ENCODE results near the gene FBXL20. TPM values are rescaled to one million over a fixed set of nuclear protein-coding genes. Genes with fewer than 3 reads are reported as not detected.
"Not testable (repeated sequence)": the region's sequence is repeated elsewhere in the genome, so short reads cannot be mapped to it uniquely, and the experiment has no call there.

The FBXL20 gene
- total RNA-seq, 2 experiments from 2014 or later: 14.2 to 15.4 TPM

DNA sequence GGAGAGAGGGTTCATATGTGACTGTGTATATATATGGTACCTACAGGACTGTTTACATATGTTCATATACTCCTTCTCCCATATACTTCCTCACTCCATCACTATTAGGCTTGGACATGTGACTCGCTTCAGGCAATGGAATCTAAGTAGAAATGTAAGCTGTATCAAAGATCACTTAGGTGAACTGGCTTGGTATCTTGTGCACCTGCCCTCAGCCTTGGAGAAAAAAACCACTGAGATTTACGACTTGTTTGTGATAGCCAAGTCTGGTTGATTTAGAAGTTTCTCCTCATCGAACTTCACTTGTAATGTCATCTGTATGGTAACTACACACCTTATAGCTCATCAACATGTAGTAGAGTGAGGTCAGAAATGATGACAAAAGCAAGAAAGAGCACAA is 59.9 kb downstream of the FBXL20 start:
- CTCF ChIA-PET: interaction anchor here (0.5 to 1.1 kb wide), 3 partner anchors 9 to 27 kb away, joined by 3 to 6 read pairs (median 4); no protein-coding TSS in a partner anchor
- DNase-seq: no peak
- Mint-ChIP-seq H3K27ac (no peak overlapping the region), H3K4me1 (ENCODE audit: low read depth) (no peaks in the 10 kb centered on the region), H3K36me3 (ENCODE audit: low read depth) (peaks cover 11% of the 10 kb centered on the region), H3K9me3 (no peaks in the 10 kb centered on the region), H3K4me3 (no peak overlapping the region), H3K27me3 (ENCODE audit: low read depth) (no peaks in the 10 kb centered on the region)
- intact Hi-C loops (cut with micrococcal nuclease): no loop called here

DNA sequence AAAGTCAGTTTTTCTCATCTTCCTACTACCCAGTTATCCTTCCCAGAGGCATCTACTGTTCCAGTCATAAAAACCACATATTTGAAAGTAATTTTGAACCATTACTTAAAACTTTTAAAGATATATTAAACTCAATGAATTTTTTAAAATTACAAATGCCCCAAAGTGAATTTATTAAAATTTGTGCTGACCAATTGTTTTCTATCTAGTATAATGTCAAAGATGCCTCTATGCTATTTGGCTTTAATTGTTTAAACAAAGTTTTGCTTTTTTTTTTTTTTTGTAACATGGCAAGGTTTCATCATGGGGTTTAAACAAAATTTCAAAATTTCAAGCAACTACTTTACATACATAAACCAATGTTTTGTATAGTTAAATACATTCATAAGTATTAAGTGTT is 60.7 kb downstream of the FBXL20 start:
- Mint-ChIP-seq H3K27ac (no peak overlapping the region), H3K36me3 (ENCODE audit: low read depth) (peaks cover 13% of the 10 kb centered on the region), H3K27me3 (ENCODE audit: low read depth) (no peaks in the 10 kb centered on the region), H3K4me1 (ENCODE audit: low read depth) (no peaks in the 10 kb centered on the region), H3K9me3 (no peaks in the 10 kb centered on the region), H3K4me3 (no peak overlapping the region)
- CTCF ChIA-PET: interaction anchor here (0.6 to 1.1 kb wide), 2 partner anchors 10 to 172 kb away, joined by 3 read pairs; no protein-coding TSS in a partner anchor
- no peak for DNase-seq
- intact Hi-C loops (cut with micrococcal nuclease): no loop called here

DNA sequence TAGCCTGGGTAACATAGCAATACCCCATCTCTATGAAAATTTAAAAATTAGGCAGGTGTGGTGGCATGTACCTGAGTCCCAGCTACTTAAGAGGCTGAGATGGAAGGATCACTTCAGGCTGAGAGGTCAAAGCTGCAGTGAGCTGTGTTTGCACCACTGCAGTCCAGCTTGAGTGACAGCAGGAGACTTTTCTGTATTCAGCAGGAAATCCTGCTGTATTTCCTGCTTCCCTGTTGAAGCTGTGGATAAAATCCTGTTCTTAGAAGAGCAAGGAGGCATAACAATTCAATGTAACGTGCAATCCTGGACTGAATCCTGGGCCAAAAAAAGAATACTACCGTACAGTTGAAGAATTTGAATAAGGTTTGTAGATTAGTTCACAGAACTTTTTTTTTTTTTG is 62.2 kb downstream of the FBXL20 start:
- no peak for DNase-seq
- peaks cover 16% of the 10 kb centered on the region for H3K36me3 Mint-ChIP-seq (ENCODE audit: low read depth)
- no peaks in the 10 kb centered on the region for H3K27me3 Mint-ChIP-seq (ENCODE audit: low read depth)
- CTCF ChIA-PET: no interaction called here
- H3K9me3 Mint-ChIP-seq: no peaks in the 10 kb centered on the region
- no peak overlapping the region for H3K4me3 Mint-ChIP-seq
- H3K27ac Mint-ChIP-seq: no peak overlapping the region
- intact Hi-C loops (cut with micrococcal nuclease): no loop called here
- no peaks in the 10 kb centered on the region for H3K4me1 Mint-ChIP-seq (ENCODE audit: low read depth)

DNA sequence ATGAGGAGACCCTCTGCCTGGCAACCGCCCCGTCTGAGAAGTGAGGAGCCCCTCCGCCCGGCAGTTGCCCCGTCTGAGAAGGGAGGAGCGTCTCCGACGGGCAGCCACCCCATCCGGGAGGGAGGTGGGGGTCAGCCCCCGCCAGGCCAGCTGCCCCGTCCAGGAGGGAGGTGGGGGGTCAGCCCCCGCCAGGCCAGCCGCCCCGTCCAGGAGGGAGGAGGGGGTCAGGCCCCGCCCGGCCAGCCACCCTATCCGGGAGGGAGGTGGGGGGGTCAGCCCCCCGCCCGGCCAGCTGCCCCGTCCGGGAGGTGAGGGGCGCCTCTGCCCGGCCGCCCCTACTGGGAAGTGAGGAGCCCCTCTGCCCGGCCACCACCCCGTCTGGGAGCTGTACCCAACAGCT is 63.8 kb downstream of the FBXL20 start:
- DNase-seq; H3K27me3 Mint-ChIP-seq (ENCODE audit: low read depth); CTCF ChIA-PET; H3K4me3 Mint-ChIP-seq; H3K4me1 Mint-ChIP-seq (ENCODE audit: low read depth); H3K27ac Mint-ChIP-seq; intact Hi-C loops (cut with micrococcal nuclease); H3K9me3 Mint-ChIP-seq: not testable (repeated sequence)
- peaks cover 14% of the 10 kb centered on the region for H3K36me3 Mint-ChIP-seq (ENCODE audit: low read depth)

DNA sequence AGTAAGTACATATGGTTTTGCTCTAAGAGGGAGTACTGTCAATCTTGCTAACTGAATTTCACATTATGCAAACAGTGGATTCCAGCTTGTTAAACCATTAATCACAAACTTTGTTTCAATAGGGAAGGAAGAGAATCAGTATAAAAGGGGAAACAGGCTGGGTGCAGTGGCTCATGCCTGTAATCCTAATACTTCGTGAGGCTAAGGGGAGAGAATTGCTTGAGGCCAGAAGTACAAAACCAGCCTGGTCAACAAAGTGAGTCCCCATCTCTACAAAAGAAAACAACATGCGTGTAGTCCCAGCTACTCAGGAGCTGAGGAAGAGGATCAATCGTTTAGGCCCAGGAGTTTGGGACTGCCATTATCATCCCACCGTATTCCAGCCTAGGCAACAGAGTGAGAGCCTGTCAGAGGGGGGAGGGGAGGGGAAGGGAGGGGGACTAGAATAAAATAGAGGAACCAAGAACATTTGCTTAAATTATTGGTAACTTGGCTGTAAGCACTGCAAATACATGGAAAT is 65.7 kb downstream of the FBXL20 start:
- DNase-seq: no peak
- Mint-ChIP-seq H3K4me1 (ENCODE audit: low read depth) (no peaks in the 10 kb centered on the region), H3K27ac (no peak overlapping the region), H3K36me3 (ENCODE audit: low read depth) (peaks cover 12% of the 10 kb centered on the region), H3K9me3 (no peaks in the 10 kb centered on the region), H3K4me3 (no peak overlapping the region), H3K27me3 (ENCODE audit: low read depth) (no peaks in the 10 kb centered on the region)
- intact Hi-C loops (cut with micrococcal nuclease): no loop called here
- CTCF ChIA-PET: interaction anchor here (0.7 kb wide), 1 partner anchor 154 kb away, joined by 4 read pairs; no protein-coding TSS in a partner anchor

DNA sequence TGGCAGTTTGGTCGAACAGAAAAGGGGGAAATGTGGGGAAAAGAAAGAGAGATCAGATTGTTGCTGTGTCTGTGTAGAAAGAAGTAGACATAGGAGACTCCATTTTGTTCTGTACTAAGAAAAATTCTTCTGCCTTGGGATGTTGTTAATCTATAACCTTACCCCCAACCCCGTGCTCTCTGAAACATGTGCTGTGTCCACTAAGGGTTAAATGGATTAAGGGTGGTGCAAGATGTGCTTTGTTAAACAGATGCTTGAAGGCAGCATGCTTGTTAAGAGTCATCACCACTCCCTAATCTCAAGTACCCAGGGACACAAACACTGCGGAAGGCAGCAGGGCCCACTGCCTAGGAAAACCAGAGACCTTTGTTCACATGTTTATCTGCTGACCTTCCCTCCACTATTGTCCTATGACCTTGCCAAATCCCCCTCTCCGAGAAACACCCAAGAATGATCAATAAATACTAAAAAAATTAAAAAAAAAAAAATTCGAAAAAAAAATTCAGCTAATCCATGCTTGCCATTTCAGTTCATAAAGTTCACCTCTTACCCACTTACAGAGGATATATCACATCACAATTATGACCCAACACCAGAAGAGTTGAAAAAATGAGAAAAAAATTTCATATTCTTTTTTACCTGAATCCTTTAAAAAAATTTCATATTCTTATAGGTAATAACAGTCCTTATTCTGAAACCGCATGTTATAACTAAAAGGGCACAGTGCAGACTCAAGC is 67.2 kb downstream of the FBXL20 start:
- CTCF ChIA-PET; H3K4me1 Mint-ChIP-seq (ENCODE audit: low read depth); H3K27me3 Mint-ChIP-seq (ENCODE audit: low read depth); DNase-seq; H3K9me3 Mint-ChIP-seq; H3K4me3 Mint-ChIP-seq; intact Hi-C loops (cut with micrococcal nuclease); H3K27ac Mint-ChIP-seq: not testable (repeated sequence)
- peaks cover 11% of the 10 kb centered on the region for H3K36me3 Mint-ChIP-seq (ENCODE audit: low read depth)

DNA sequence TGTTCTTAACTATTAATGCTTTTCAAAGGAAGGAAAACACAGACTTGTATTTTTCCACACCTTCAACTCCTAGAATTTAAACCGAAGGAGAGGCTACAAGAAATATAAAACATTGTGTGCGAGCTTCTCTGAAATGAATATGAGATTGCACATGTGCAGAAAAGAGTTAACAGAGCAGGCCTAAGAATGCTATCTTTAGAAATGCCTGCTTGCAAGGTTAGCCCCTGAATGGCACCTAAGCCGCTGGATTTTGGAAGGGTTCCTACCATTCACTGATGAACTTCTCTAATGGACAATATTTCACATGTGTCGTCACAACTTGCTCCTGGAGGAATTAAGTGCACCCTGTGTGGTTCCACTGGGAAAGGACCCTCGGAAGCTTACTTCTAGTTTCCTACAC is 69.3 kb downstream of the FBXL20 start:
- no peaks in the 10 kb centered on the region for H3K4me1 Mint-ChIP-seq (ENCODE audit: low read depth)
- no peaks in the 10 kb centered on the region for H3K9me3 Mint-ChIP-seq
- CTCF ChIA-PET: interaction anchor here (0.6 to 1.2 kb wide), 2 partner anchors 10 to 184 kb away, joined by 3 to 6 read pairs; no protein-coding TSS in a partner anchor
- no peak overlapping the region for H3K4me3 Mint-ChIP-seq
- H3K27ac Mint-ChIP-seq: no peak overlapping the region
- H3K27me3 Mint-ChIP-seq (ENCODE audit: low read depth): no peaks in the 10 kb centered on the region
- peaks cover 11% of the 10 kb centered on the region for H3K36me3 Mint-ChIP-seq (ENCODE audit: low read depth)
- no peak for DNase-seq
- intact Hi-C loops (cut with micrococcal nuclease): no loop called here

DNA sequence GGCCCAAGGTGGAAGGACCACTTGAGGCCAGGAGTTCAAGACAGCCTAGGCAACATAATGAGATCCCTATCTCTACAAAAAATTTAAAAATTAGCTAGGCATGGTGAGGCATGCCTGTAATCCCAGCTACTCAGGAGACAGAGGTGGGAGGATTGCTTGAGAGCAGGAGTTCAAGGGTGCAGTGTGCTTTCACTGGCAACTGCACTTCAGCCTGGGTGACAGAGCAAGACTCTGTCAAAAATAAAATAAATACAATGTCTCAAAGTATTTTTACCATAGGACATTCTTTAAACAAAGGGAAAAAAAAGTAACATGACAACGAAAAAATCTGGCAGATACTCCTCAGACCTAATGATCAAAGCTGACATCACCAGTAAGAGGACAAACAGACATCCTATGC is 72.6 kb downstream of the FBXL20 start:
- no peak overlapping the region for H3K27ac Mint-ChIP-seq
- no peaks in the 10 kb centered on the region for H3K27me3 Mint-ChIP-seq (ENCODE audit: low read depth)
- intact Hi-C loops (cut with micrococcal nuclease): no loop called here
- no peaks in the 10 kb centered on the region for H3K9me3 Mint-ChIP-seq
- peaks cover 3% of the 10 kb centered on the region for H3K4me1 Mint-ChIP-seq (ENCODE audit: low read depth)
- DNase-seq: no peak
- H3K36me3 Mint-ChIP-seq (ENCODE audit: low read depth): peaks cover 5% of the 10 kb centered on the region
- CTCF ChIA-PET: no interaction called here
- H3K4me3 Mint-ChIP-seq: no peak overlapping the region

DNA sequence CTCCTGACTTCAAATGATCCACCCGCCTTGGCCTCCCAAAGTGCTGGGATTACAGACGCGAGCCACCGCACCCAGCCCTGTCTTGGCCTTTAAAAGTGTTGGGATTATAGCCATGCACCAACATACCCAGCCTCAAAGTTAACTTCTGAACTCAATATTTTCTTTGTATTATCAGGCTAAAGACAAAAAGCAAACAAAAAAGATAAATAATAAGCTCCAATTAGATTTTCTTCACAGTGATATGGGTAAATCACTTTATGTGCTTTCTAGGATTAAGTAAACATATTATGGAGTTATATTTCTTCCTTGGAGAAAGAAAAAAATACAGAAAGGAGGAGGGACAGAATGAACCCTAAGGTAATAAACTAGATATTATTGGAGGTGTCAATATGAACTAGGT is 74.3 kb downstream of the FBXL20 start:
- H3K4me1 Mint-ChIP-seq (ENCODE audit: low read depth): peaks cover 5% of the 10 kb centered on the region
- CTCF ChIA-PET: no interaction called here
- DNase-seq: no peak
- peaks cover 4% of the 10 kb centered on the region for H3K36me3 Mint-ChIP-seq (ENCODE audit: low read depth)
- H3K27ac Mint-ChIP-seq: no peak overlapping the region
- no peaks in the 10 kb centered on the region for H3K9me3 Mint-ChIP-seq
- intact Hi-C loops (cut with micrococcal nuclease): no loop called here
- H3K4me3 Mint-ChIP-seq: no peak overlapping the region
- no peaks in the 10 kb centered on the region for H3K27me3 Mint-ChIP-seq (ENCODE audit: low read depth)

DNA sequence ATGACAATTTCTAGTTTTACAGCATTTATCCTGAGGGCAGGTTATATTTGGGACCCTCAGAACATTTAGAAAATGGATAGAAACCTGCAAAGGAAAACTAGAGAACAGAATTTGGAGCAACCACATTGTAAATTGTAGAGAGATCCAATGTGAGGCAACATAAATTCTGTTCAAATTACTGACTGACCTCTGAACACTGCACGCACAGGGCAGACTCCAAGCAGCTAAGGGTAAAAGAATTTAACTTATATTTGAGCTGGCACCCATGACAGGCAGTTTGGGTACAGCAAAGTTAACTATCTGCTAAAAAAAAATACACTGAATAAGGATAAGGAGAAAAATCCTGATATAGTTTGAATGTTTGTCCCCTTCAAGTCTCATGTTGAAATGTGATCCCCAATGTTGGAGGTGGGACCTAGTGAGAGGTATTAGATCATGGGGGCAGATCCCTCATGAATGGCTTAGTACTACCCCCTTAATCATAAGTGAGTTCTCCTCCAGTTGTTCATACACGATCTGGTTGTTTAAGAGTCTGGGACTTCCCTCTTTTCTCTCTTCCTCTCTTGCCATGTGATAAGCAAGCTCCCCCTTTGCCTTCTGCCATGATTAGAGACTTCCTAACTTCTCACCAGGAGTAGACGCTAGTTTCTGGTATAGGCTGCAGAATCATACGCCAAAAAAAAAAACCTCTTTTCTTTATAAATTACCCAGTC is 75.7 kb downstream of the FBXL20 start:
- no peaks in the 10 kb centered on the region for H3K9me3 Mint-ChIP-seq
- no peak for DNase-seq
- no peak overlapping the region for H3K4me3 Mint-ChIP-seq
- no peaks in the 10 kb centered on the region for H3K27me3 Mint-ChIP-seq (ENCODE audit: low read depth)
- no peak overlapping the region for H3K27ac Mint-ChIP-seq
- intact Hi-C loops (cut with micrococcal nuclease): no loop called here
- peaks cover 5% of the 10 kb centered on the region for H3K4me1 Mint-ChIP-seq (ENCODE audit: low read depth)
- H3K36me3 Mint-ChIP-seq (ENCODE audit: low read depth): peaks cover 4% of the 10 kb centered on the region
- CTCF ChIA-PET: interaction anchor here (0.6 to 0.7 kb wide), 2 partner anchors 14 to 407 kb away, joined by 3 read pairs; no protein-coding TSS in a partner anchor

DNA sequence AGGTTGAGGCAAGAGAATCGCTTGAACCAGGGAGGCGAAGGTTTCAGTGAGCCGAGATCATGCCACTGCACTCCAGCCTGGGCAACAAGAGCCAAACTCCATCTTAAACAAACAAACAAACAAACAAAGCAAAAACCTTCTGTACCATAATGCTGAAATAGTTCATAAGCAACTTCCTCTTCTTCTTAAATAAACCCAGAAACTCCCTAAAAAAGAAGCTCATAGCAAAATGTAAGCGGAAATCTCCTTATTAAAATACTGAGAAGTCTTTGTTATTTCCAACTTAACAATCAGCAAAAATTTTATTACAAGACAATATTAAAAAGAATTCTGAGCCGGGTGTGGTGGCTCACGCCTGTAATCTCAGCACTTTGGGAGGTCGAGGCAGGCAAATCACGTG is 82.8 kb downstream of the FBXL20 start:
- CTCF ChIA-PET: no interaction called here
- H3K4me3 Mint-ChIP-seq: no peak overlapping the region
- intact Hi-C loops (cut with micrococcal nuclease): no loop called here

DNA sequence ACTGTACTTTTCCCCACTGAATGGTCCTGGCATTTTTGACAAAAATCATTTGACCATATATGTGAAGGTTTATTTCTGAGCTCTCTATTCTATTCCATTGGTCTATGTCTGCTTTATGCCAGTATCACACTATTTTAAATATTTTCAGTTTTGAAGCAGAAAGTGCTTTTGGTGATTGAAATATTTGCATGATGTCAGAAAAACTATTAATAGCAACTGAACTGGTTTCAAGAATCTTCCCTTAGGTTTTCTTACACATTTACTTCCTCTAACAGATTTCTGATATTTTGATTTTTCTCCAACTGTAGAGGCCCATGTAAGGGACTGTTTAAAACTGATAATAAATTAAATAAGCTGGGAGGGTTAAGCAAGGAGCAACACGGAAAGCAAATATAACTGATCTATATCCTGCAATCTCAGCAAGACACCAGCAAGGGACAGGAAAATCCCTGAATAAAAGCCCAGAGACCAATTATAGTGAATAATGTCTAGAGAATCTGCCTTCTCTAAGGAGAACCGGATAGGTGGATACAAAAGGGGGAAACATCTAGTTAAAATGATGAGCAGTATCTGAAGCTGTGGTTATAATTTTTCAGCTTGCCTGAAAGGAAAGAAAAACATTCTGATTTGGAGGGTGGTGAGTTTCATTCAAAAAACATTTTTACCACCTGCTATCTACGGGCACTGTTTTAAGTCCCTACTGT is 94.8 kb downstream of the FBXL20 start:
- DNase-seq: no peak
- Mint-ChIP-seq H3K9me3 (no peaks in the 10 kb centered on the region), H3K27me3 (ENCODE audit: low read depth) (no peaks in the 10 kb centered on the region), H3K4me1 (ENCODE audit: low read depth) (peaks cover 7% of the 10 kb centered on the region), H3K27ac (no peak overlapping the region), H3K4me3 (no peak overlapping the region), H3K36me3 (ENCODE audit: low read depth) (peaks cover 4% of the 10 kb centered on the region)
- intact Hi-C loops (cut with micrococcal nuclease): no loop called here
- CTCF ChIA-PET: no interaction called here

More for the DNA sequence above, 82.8 kb downstream of the FBXL20 start:
- no peaks in the 10 kb centered on the region for H3K9me3 Mint-ChIP-seq
- H3K4me1 Mint-ChIP-seq (ENCODE audit: low read depth): peaks cover 2% of the 10 kb centered on the region
- H3K27me3 Mint-ChIP-seq (ENCODE audit: low read depth): no peaks in the 10 kb centered on the region
- no peak overlapping the region for H3K27ac Mint-ChIP-seq
- DNase-seq: no peak
- H3K36me3 Mint-ChIP-seq (ENCODE audit: low read depth): no peaks in the 10 kb centered on the region

Measured in activated naive CD4-positive, alpha-beta T cell treated with anti-CD3 and anti-CD28 coated beads for 36 hours (primary cell).